Heart right ventricle (tissue), 16 donors: ENCODE results near the gene MAD2L1BP. TPM values are rescaled to one million over a fixed set of nuclear protein-coding genes. Genes with fewer than 3 reads are reported as not detected.
"Not testable (repeated sequence)": the region's sequence is repeated elsewhere in the genome, so short reads cannot be mapped to it uniquely, and the experiment has no call there.

Experiments
- ATAC-seq, 8 donors: fragments of 200-7000 bp; cut with Tn5 transposase; one replicate each; pipeline ENCODE4 v1.9.1; 2020; ENCODE audit warnings: mild to moderate bottlenecking in 8 of 8, moderate library complexity in 8 of 8, moderate number of reproducible peaks in 1 of 8
- DNase-seq, 2 donors: peaks; one replicate each; pipeline ENCODE4 v3.0.0-alpha.2; 2020
- H3K27ac ChIP-seq, 10 donors: fragments of 200-600 bp; sonication (generic) in 2 of 10; one replicate each; pipeline versions ENCODE4 v1.5.0 to v1.8.0; 2020 to 2022; ENCODE audit warnings: mild to moderate bottlenecking in 3 of 10
- H3K27me3 ChIP-seq, 7 donors: fragments of 200-600 bp; one replicate each; pipeline ENCODE4 v1.8.0; 2021 to 2022; ENCODE audit warnings: mild to moderate bottlenecking in 2 of 7
- H3K36me3 ChIP-seq, 9 donors: fragments of 200-600 bp; sonication (generic) in 1 of 9; one replicate each; pipeline versions ENCODE4 v1.5.0 to v1.8.0; 2020 to 2022; ENCODE audit warnings: mild to moderate bottlenecking in 2 of 9
- H3K4me1 ChIP-seq, 9 donors: fragments of 200-600 bp; sonication (generic) in 1 of 9; one replicate each; pipeline versions ENCODE4 v1.5.0 to v1.8.0; 2020 to 2022; ENCODE audit warnings: mild to moderate bottlenecking in 4 of 9
- H3K4me3 ChIP-seq, 10 donors: fragments of 200-600 bp; sonication (generic) in 2 of 10; one replicate each; pipeline versions ENCODE4 v1.5.0 to v1.8.0; 2020 to 2022; ENCODE audit warnings: mild to moderate bottlenecking in 7 of 10, moderate library complexity in 2 of 10
- H3K9me3 ChIP-seq, 11 donors: fragments of 200-600 bp in 10 of 11; sonication (generic) in 2 of 11; one replicate each; pipeline versions ENCODE4 v1.5.0 to v1.8.0; 2013 to 2022; ENCODE audit warnings: mild to moderate bottlenecking in 2 of 11, control low read depth in 1 of 11, moderate library complexity in 1 of 11
- WGBS, 2 donors: extraction: QIAGEN DNeasy Blood & Tissue Kit; methylation state at CpG; one replicate each; pipeline ENCODE4 v1.1.7; 2013; ENCODE audit warnings: inconsistent platforms in 1 of 2; 5-methylcytosine and 5-hydroxymethylcytosine counted together
- intact Hi-C, 10 donors: fragments of 100-400 bp; cut with DNase I; formaldehyde crosslinking; loops; one replicate each; pipeline versions ENCODE4 v1.11.1 to v1.14.2; 2022
- polyA plus RNA-seq, 2 donors: library from polyadenylated mRNA; stranded (reverse); fragments of 200-250 nt; gene quantifications; one replicate each; pipeline ENCODE4 v1.2.3, GENCODE V29; 2013
- total RNA-seq, 10 donors: library from RNA; stranded (reverse); fragmentation: NEBNext Ultra II Directional in 3 of 10; extraction: Animal tissue kit (Norgen Biotek cat#: 25700) in 3 of 10; gene quantifications; one replicate each; pipeline versions ENCODE4 v1.2.1 to v1.2.4, GENCODE V29; 2021 to 2023
- TF ChIP-seq, protein P1 (sequence below), 9 donors: fragments of 200-600 bp; sonication (generic) in 2 of 9; IDR thresholded peaks; one replicate each; pipeline versions ENCODE4 v1.5.0 to v1.8.0; 2021 to 2022; ENCODE audit warnings: antibody characterized with exemption in 9 of 9, mild to moderate bottlenecking in 5 of 9, moderate library complexity in 1 of 9
- donor health status: Arrhythmogenic right ventricular cardiomyopathy.
- donor health status: ischemic (EF 13 %, LVEDD 7.1; RV severe dilation, severe dysfunction).
- donor health status: healthy with polysubstance abuse.
- donor health status: DM: no; HTN: yes; CAD: no.
- donor health status: DM: no; HTN: no; CAD: no.
- donor health status: ischemic (EF 25% LVEDD 6.9; RV normal size, moderate dysfunction).
- donor health status: ischemic (EF 25% LVEDD 5.7; RV mildly dilated, moderate dysfunction).
- donor health status: healthy.
- donor health status: DM: yes; HTN: yes; CAD: no.
- donor health status: Ischemic cardiomyopathy.
- donor health status: ischemic (EF 35%, LVEDD 5.7; RV mildly dilated, moderate dysfunction).
- donor health status: nonischemic (EF 11% LVEDD 7.7; RV severe dilation, severe dysfunction).
- donor health status: DM: yes; HTN: yes; CAD: no.
- donor health status: PGD.
- donor health status: ischemic (EF 29% LVEDD 5.4; RV normal size, mild dysfunction).
- donor health status: nonischemic (EF 23%, LVEDD 6.1; RV moderate dilation, normal function).

Gene MAD2L1BP
- total and polyA plus RNA-seq, 12 donors, result 13.5 to 34.8 (median 28.1) TPM

DNA sequence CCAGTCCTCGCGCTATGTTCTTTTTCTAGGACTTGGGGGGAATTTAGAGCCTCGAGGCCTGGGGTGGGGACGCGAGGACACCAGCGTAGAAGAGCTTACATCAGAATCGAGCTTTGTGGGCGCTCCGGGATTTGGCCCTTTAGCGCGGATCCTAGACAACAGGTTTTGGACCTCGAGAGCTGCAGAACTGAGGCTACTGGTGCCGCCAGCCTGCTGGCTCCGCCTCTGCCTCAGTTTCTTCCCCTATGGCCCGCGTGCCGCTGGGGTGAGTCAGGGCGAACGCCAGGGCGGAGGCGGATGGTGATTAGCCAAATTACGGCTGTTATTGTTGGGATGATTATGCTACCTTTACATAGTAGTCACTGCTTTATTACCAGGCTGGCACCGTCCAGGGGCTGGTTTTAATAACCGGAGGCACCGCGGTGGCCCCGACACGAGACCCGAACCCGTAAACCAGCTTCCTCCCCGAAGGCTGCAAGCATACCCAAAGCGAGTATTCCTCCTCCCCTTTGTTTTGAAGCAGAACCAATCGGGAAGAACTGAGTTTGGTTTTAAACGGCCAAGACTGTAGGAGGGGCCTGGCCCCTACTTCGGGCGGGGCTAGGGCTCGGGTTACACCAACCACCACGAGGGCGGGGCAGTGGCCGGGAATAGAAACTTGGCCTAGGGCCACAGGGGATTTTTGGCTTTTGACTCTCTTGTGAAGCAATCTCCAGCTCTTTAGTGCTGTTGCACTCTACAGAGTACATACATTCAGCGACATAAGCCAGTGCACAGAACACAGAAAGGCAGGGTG is 5.9 kb upstream of the MAD2L1BP start:
- intact Hi-C loops, result no loop called here
- Histone ChIP-seq H3K4me3 (peak overlapping the region; percentile 63 to 98 (median 86)), H3K36me3 (peaks cover 0 to 19% (median 10%) of the 10 kb centered on the region in 9 donors), H3K27ac (peak overlapping the region; percentile 94 to 99 (median 98)), H3K4me1 (peaks cover 10 to 39% (median 29%) of the 10 kb centered on the region in 9 donors), H3K27me3 (no peaks in the 10 kb centered on the region), H3K9me3 (no peaks in the 10 kb centered on the region)
- peak; percentile 93 to 97 for DNase-seq
- TF ChIP-seq, protein P1, sequence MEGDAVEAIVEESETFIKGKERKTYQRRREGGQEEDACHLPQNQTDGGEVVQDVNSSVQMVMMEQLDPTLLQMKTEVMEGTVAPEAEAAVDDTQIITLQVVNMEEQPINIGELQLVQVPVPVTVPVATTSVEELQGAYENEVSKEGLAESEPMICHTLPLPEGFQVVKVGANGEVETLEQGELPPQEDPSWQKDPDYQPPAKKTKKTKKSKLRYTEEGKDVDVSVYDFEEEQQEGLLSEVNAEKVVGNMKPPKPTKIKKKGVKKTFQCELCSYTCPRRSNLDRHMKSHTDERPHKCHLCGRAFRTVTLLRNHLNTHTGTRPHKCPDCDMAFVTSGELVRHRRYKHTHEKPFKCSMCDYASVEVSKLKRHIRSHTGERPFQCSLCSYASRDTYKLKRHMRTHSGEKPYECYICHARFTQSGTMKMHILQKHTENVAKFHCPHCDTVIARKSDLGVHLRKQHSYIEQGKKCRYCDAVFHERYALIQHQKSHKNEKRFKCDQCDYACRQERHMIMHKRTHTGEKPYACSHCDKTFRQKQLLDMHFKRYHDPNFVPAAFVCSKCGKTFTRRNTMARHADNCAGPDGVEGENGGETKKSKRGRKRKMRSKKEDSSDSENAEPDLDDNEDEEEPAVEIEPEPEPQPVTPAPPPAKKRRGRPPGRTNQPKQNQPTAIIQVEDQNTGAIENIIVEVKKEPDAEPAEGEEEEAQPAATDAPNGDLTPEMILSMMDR (IDR thresholded peaks at IDR 0.05), result no peak
- WGBS, 2 donors, result 0 to 1% methylated on average over 41 of the region's 41 CpGs
- peak; percentile 87 to 95 (median 91) for ATAC-seq

DNA sequence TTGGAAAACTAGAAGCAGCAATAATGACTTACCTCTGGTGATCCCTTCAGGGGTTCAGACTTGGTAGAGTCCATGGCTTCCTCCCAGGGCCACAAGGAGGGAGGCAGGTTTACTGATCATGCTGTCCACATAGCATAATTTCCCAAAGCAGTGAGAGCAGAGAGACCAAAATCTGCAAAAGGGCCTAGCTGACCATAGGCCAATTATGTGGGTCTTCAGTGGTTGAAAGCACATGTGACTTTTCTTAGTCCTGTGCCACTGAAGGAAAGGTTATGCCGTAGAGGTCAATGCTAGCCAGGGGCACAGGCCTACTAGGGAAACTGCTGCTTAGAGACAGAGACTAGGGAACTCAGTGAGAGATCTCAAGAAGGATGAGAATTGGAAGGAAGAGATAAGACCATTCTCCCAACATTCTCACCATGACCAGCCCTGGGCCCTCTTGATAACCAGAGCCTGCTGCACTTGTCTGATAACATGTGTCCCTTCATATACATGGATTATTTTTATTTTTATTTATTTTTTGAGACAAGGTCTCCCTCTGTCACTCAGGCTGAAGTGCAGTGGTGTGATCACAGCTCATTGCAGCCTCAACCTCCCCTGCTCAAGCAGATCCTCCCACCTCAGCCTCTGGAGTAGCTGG is 4.5 kb upstream of the MAD2L1BP start:
- Histone ChIP-seq H3K4me3 (no peak overlapping the region), H3K4me1 (peaks cover 10 to 42% (median 33%) of the 10 kb centered on the region in 9 donors), H3K9me3 (no peaks in the 10 kb centered on the region), H3K27ac (peak overlapping the region in 7 of 10 donors; percentile 30 to 99 (median 97)), H3K36me3 (peaks cover 0 to 5% (median 0%) of the 10 kb centered on the region in 9 donors), H3K27me3 (no peaks in the 10 kb centered on the region)
- 44 to 65% methylated on average over 1 of the region's 1 CpG for whole genome bisulfite sequencing, 2 donors
- TF ChIP-seq, protein P1 (IDR thresholded peaks at IDR 0.05), result no peak
- ATAC-seq, result no peak
- intact Hi-C loops, result no loop called here
- no peak for DNase-seq

- 94 to 99% methylated on average over 7 of the region's 7 CpGs for WGBS, 2 donors
- H3K36me3 ChIP-seq, result peaks cover 0 to 15% (median 6%) of the 10 kb centered on the region in 9 donors
- DNase-seq, ATAC-seq, H3K27ac ChIP-seq, intact Hi-C loops, H3K27me3 ChIP-seq, H3K9me3 ChIP-seq, H3K4me3 ChIP-seq: not testable (repeated sequence)
- H3K4me1 ChIP-seq, result peaks cover 10 to 42% (median 38%) of the 10 kb centered on the region in 9 donors
Measured at GRCh38 chr6:43633002-43633401, 2.6 kb upstream of the MAD2L1BP start.

- TF ChIP-seq, protein P1 (IDR thresholded peaks at IDR 0.05), result no peak
- H3K4me3 ChIP-seq, result peak overlapping the region in 4 of 10 donors; percentile 74 to 95 (median 84)
Measured at GRCh38 chr6:43634702-43635303, 837 bp upstream of the MAD2L1BP start.

More at GRCh38 chr6:43634702-43635303, 837 bp upstream of the MAD2L1BP start:
- Histone ChIP-seq H3K9me3 (no peaks in the 10 kb centered on the region), H3K4me1 (peaks cover 11 to 57% (median 48%) of the 10 kb centered on the region in 9 donors), H3K27ac (peak overlapping the region in 8 of 10 donors; percentile 84 to 97 (median 92)), H3K27me3 (no peaks in the 10 kb centered on the region), H3K36me3 (peaks cover 0 to 34% (median 12%) of the 10 kb centered on the region in 9 donors)
- intact Hi-C loops, result no loop called here
- DNase-seq, result no peak
- WGBS, 2 donors, result 72 to 73% methylated on average over 9 of the region's 9 CpGs
- ATAC-seq, result no peak
